ENCODE data around the gene TNS3.

Gene TNS3

DNA sequence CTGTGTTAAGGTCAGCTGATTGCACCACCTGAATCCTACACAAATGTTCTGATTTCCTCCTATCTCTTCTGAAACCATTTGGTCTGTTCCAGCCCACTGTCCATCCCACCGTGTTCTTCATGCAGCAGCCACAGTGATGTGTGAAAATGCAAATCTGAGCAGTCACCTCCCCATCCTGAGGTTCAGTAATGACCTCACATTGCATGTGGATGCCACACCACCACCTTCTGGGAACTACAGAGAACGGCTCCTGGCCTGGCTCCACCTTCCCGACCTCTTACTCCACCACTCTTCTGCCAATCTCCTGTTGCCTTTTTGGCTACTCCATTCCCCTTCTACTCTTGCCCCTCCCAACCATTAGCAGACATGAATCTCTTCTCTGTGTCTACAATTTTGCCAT lies 244.4 kb downstream of the TNS3 start:
- Histone ChIP-seq H3K27ac (replicated peaks) (no peak overlapping the region), H3K4me3 (replicated peaks; ENCODE audit: insufficient read depth, low read length) (no peak overlapping the region), H3K27me3 (ENCODE audit: insufficient read depth, poor library complexity, severe bottlenecking) (no peaks in the 10 kb centered on the region)
- DNase-seq (ENCODE audit: low read depth in 1 of 2, low spot score in 1 of 2) = no peak
- TF ChIP-seq, protein P1, sequence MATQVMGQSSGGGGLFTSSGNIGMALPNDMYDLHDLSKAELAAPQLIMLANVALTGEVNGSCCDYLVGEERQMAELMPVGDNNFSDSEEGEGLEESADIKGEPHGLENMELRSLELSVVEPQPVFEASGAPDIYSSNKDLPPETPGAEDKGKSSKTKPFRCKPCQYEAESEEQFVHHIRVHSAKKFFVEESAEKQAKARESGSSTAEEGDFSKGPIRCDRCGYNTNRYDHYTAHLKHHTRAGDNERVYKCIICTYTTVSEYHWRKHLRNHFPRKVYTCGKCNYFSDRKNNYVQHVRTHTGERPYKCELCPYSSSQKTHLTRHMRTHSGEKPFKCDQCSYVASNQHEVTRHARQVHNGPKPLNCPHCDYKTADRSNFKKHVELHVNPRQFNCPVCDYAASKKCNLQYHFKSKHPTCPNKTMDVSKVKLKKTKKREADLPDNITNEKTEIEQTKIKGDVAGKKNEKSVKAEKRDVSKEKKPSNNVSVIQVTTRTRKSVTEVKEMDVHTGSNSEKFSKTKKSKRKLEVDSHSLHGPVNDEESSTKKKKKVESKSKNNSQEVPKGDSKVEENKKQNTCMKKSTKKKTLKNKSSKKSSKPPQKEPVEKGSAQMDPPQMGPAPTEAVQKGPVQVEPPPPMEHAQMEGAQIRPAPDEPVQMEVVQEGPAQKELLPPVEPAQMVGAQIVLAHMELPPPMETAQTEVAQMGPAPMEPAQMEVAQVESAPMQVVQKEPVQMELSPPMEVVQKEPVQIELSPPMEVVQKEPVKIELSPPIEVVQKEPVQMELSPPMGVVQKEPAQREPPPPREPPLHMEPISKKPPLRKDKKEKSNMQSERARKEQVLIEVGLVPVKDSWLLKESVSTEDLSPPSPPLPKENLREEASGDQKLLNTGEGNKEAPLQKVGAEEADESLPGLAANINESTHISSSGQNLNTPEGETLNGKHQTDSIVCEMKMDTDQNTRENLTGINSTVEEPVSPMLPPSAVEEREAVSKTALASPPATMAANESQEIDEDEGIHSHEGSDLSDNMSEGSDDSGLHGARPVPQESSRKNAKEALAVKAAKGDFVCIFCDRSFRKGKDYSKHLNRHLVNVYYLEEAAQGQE (IDR thresholded peaks at IDR 0.05; ENCODE audit: insufficient replicate concordance, low read depth) = no peak
- TF ChIP-seq, protein P2, sequence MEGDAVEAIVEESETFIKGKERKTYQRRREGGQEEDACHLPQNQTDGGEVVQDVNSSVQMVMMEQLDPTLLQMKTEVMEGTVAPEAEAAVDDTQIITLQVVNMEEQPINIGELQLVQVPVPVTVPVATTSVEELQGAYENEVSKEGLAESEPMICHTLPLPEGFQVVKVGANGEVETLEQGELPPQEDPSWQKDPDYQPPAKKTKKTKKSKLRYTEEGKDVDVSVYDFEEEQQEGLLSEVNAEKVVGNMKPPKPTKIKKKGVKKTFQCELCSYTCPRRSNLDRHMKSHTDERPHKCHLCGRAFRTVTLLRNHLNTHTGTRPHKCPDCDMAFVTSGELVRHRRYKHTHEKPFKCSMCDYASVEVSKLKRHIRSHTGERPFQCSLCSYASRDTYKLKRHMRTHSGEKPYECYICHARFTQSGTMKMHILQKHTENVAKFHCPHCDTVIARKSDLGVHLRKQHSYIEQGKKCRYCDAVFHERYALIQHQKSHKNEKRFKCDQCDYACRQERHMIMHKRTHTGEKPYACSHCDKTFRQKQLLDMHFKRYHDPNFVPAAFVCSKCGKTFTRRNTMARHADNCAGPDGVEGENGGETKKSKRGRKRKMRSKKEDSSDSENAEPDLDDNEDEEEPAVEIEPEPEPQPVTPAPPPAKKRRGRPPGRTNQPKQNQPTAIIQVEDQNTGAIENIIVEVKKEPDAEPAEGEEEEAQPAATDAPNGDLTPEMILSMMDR (IDR thresholded peaks at IDR 0.05; ENCODE audit: insufficient read depth, low read length) = no peak
- TF ChIP-seq SPI1 (IDR thresholded peaks at IDR 0.05; ENCODE audit: borderline replicate concordance, low read depth) (no peak), GABPA (IDR thresholded peaks at IDR 0.05; ENCODE audit: low read depth) (no peak), POLR2AphosphoS5 (IDR thresholded peaks at IDR 0.05; ENCODE audit: low read depth) (no peak)

DNA sequence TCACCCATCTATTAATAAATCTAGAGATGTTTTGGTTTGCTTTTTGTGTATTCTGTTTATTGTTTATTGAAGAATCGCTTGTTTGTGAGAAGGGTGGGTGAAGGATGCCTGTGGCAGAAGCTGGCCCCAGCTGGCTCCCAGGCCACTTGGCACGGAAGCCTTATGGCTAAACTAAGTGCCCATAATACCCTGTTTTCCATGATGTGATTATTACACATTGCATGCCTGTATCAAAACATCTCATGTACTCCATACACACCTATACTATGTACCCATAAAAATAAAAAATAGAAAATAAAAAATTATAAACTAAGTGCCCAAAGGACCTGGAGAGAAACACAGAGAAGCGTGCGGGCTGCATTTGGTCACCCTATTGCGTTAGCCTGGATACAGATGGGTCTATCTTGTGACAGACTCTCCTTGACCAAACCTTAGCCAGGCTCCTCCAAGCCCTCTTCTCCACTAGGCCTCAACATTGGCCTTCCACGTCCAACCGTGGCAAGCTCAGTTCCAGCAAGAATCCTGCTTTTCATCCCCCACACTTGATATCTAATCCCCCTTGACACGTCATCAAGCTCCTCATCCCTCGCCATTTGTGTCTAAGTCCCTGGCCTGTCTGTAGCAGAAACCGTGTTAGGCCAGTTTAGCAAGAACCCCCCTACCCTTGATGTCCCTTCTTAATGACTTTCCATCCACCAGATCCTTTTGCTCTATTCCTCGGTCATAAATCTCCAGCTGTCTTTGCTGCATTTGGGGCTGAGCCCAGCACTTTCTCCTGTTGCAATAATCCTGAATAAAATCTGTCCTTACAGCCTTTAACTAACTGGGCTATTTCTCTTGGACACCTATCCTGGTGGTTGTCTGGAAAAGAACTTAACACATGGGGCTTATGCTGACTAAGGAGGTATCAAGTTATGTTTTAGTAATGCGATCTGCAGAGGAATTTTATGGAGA lies 245.2 kb downstream of the TNS3 start:
- Histone ChIP-seq H3K4me3 (replicated peaks; ENCODE audit: insufficient read depth, low read length) (no peak overlapping the region), H3K27me3 (ENCODE audit: insufficient read depth, poor library complexity, severe bottlenecking) (no peaks in the 10 kb centered on the region)

More for the DNA sequence above, 245.2 kb downstream of the TNS3 start:
- no peak for TF ChIP-seq POLR2AphosphoS5 (IDR thresholded peaks at IDR 0.05; ENCODE audit: low read depth)
- TF ChIP-seq SPI1 (IDR thresholded peaks at IDR 0.05; ENCODE audit: borderline replicate concordance, low read depth) = no peak
- TF ChIP-seq, protein P2 (IDR thresholded peaks at IDR 0.05; ENCODE audit: insufficient read depth, low read length) = no peak
- no peak for TF ChIP-seq GABPA (IDR thresholded peaks at IDR 0.05; ENCODE audit: low read depth)
- TF ChIP-seq, protein P1 (IDR thresholded peaks at IDR 0.05; ENCODE audit: insufficient replicate concordance, low read depth) = no peak
- DNase-seq (ENCODE audit: low read depth in 1 of 2, low spot score in 1 of 2) = no peak
- H3K27ac ChIP-seq (replicated peaks) = no peak overlapping the region

All from HL-60 (cell line).